Measurements from ENCODE around the gene NUDT3.

NUDT3 gene

GRCh38 chr6:34305982-34306708, 86.3 kb downstream of the NUDT3 start:
- Histone ChIP-seq H3K36me3 (0 out of 2 replicates have a peak, but pooled peaks cover 24% of the 10 kb centered on the region), H4K20me1 (peaks cover 29% of the 10 kb centered on the region), H3K4me2 (no peak overlapping the region), H3K9me3 (no peaks in the 10 kb centered on the region), H3K4me3 (no peak overlapping the region), H3K27me3 (no peaks in the 10 kb centered on the region), H3K27ac (no peak overlapping the region), H3K9ac (no peak overlapping the region), H3K4me1 (peaks cover 5% of the 10 kb centered on the region; the same call in 1 of the 2 replicates)
- no peak for TF ChIP-seq Cebpa-rat (IDR thresholded peaks at IDR 0.05)

GRCh38 chr6:34305497-34305896, 87.0 kb downstream of the NUDT3 start:
- Histone ChIP-seq H3K9ac (no peak overlapping the region), H3K36me3 (0 out of 2 replicates have a peak, but pooled peaks cover 24% of the 10 kb centered on the region)
- TF ChIP-seq Cebpa-rat (IDR thresholded peaks at IDR 0.05) = no peak

GRCh38 chr6:34304164-34304563, 88.3 kb downstream of the NUDT3 start:
- Histone ChIP-seq H3K36me3 (0 out of 2 replicates have a peak, but pooled peaks cover 24% of the 10 kb centered on the region), H3K9ac (no peak overlapping the region), H3K4me1 (peaks cover 24% of the 10 kb centered on the region), H3K4me3 (no peak overlapping the region), H3K27ac (no peak overlapping the region), H3K9me3 (no peaks in the 10 kb centered on the region), H4K20me1 (peaks cover 16% of the 10 kb centered on the region; the same call in 1 of the 2 replicates), H3K27me3 (no peaks in the 10 kb centered on the region), H3K4me2 (no peak overlapping the region)
- no peak for TF ChIP-seq Cebpa-rat (IDR thresholded peaks at IDR 0.05)

More at GRCh38 chr6:34305497-34305896, 87.0 kb downstream of the NUDT3 start:
- H3K9me3 ChIP-seq = no peaks in the 10 kb centered on the region
- peaks cover 27% of the 10 kb centered on the region for H4K20me1 ChIP-seq
- H3K27ac ChIP-seq = no peak overlapping the region
- no peak overlapping the region for H3K4me3 ChIP-seq
- H3K4me1 ChIP-seq = peaks cover 11% of the 10 kb centered on the region
- no peaks in the 10 kb centered on the region for H3K27me3 ChIP-seq
- no peak overlapping the region for H3K4me2 ChIP-seq

- Histone ChIP-seq H3K4me2 (no peak overlapping the region), H3K9ac (no peak overlapping the region), H3K9me3 (no peaks in the 10 kb centered on the region), H3K4me3 (no peak overlapping the region), H3K27ac (no peak overlapping the region), H4K20me1 (peaks cover 10% of the 10 kb centered on the region; the same call in 1 of the 2 replicates), H3K36me3 (0 out of 2 replicates have a peak, but pooled peaks cover 24% of the 10 kb centered on the region), H3K4me1 (peaks cover 37% of the 10 kb centered on the region), H3K27me3 (no peaks in the 10 kb centered on the region)
- no peak for TF ChIP-seq Cebpa-rat (IDR thresholded peaks at IDR 0.05)
Measured at GRCh38 chr6:34302929-34303328, 89.5 kb downstream of the NUDT3 start.

GRCh38 chr6:34301408-34301807, 91.1 kb downstream of the NUDT3 start:
- no peak for TF ChIP-seq Cebpa-rat (IDR thresholded peaks at IDR 0.05)
- peaks cover 50% of the 10 kb centered on the region for H3K4me1 ChIP-seq
- H3K27ac ChIP-seq = no peak overlapping the region
- H3K4me2 ChIP-seq = no peak overlapping the region
- no peak overlapping the region for H3K9ac ChIP-seq
- 0 out of 2 replicates have a peak, but pooled peaks cover 15% of the 10 kb centered on the region for H3K36me3 ChIP-seq
- 0 out of 2 replicates have a peak, but pooled peaks cover 2% of the 10 kb centered on the region for H4K20me1 ChIP-seq
- no peak overlapping the region for H3K4me3 ChIP-seq
- H3K27me3 ChIP-seq = no peaks in the 10 kb centered on the region
- H3K9me3 ChIP-seq = no peaks in the 10 kb centered on the region

GRCh38 chr6:34300332-34300751, 92.1 kb downstream of the NUDT3 start:
- H3K9me3 ChIP-seq = no peaks in the 10 kb centered on the region
- no peak overlapping the region for H3K27ac ChIP-seq
- no peak for TF ChIP-seq Cebpa-rat (IDR thresholded peaks at IDR 0.05)
- no peaks in the 10 kb centered on the region for H3K27me3 ChIP-seq
- H3K4me1 ChIP-seq = peaks cover 61% of the 10 kb centered on the region
- H3K4me3 ChIP-seq = no peak overlapping the region
- H3K4me2 ChIP-seq = peak overlapping the region; percentile 31
- peaks cover 10% of the 10 kb centered on the region; the same call in 1 of the 2 replicates for H4K20me1 ChIP-seq
- 0 out of 2 replicates have a peak, but pooled peaks cover 15% of the 10 kb centered on the region for H3K36me3 ChIP-seq
- H3K9ac ChIP-seq = no peak overlapping the region

- TF ChIP-seq Cebpa-rat (IDR thresholded peaks at IDR 0.05) = no peak
- H3K36me3 ChIP-seq = peaks cover 24% of the 10 kb centered on the region
- no peak overlapping the region; the same call in 1 of the 2 replicates for H3K27ac ChIP-seq
- peaks cover 10% of the 10 kb centered on the region; the same call in 1 of the 2 replicates for H4K20me1 ChIP-seq
- no peaks in the 10 kb centered on the region for H3K9me3 ChIP-seq
- no peak overlapping the region for H3K9ac ChIP-seq
- no peaks in the 10 kb centered on the region for H3K27me3 ChIP-seq
- peak overlapping the region; percentile 30 for H3K4me2 ChIP-seq
- H3K4me1 ChIP-seq = peaks cover 72% of the 10 kb centered on the region
- H3K4me3 ChIP-seq = no peak overlapping the region
Measured at GRCh38 chr6:34298941-34299340, 93.5 kb downstream of the NUDT3 start.

GRCh38 chr6:34295721-34296120, 96.7 kb downstream of the NUDT3 start:
- peak overlapping the region; percentile 42 for H3K27ac ChIP-seq
- H3K9ac ChIP-seq = peak overlapping the region; percentile 25; the same call in 1 of the 2 replicates
- peaks cover 82% of the 10 kb centered on the region for H3K4me1 ChIP-seq
- no peak for TF ChIP-seq Cebpa-rat (IDR thresholded peaks at IDR 0.05)
- H3K4me2 ChIP-seq = peak overlapping the region; percentile 82
- peak overlapping the region; percentile 29; the same call in 1 of the 2 replicates for H3K4me3 ChIP-seq
- peaks cover 42% of the 10 kb centered on the region for H3K36me3 ChIP-seq
- H3K27me3 ChIP-seq = no peaks in the 10 kb centered on the region
- no peaks in the 10 kb centered on the region for H3K9me3 ChIP-seq
- peaks cover 10% of the 10 kb centered on the region; the same call in 1 of the 2 replicates for H4K20me1 ChIP-seq

- Histone ChIP-seq H3K27me3 (no peaks in the 10 kb centered on the region), H3K9me3 (no peaks in the 10 kb centered on the region), H3K4me2 (no peak overlapping the region), H3K27ac (peak overlapping the region; percentile 3; the same call in 1 of the 2 replicates), H3K9ac (no peak overlapping the region), H3K36me3 (peaks cover 47% of the 10 kb centered on the region), H3K4me3 (no peak overlapping the region), H4K20me1 (peaks cover 10% of the 10 kb centered on the region; the same call in 1 of the 2 replicates), H3K4me1 (peaks cover 82% of the 10 kb centered on the region)
- no peak for TF ChIP-seq Cebpa-rat (IDR thresholded peaks at IDR 0.05)
Measured at GRCh38 chr6:34292954-34293353, 99.5 kb downstream of the NUDT3 start.

GRCh38 chr6:34289137-34289536, 103.3 kb downstream of the NUDT3 start:
- no peaks in the 10 kb centered on the region for H3K9me3 ChIP-seq
- H3K9ac ChIP-seq = peak overlapping the region; percentile 28
- H3K4me2 ChIP-seq = peak overlapping the region; percentile 83
- peaks cover 78% of the 10 kb centered on the region for H3K4me1 ChIP-seq
- H4K20me1 ChIP-seq = no peaks in the 10 kb centered on the region
- H3K27ac ChIP-seq = peak overlapping the region; percentile 74
- 0 out of 2 replicates have a peak overlapping the region, but pooled peaks have one; percentile 29 for H3K4me3 ChIP-seq
- H3K27me3 ChIP-seq = no peaks in the 10 kb centered on the region
- no peak for TF ChIP-seq Cebpa-rat (IDR thresholded peaks at IDR 0.05)
- H3K36me3 ChIP-seq = peaks cover 51% of the 10 kb centered on the region

All from BLaER1 (cell line).